A549 (cell line): Measurements from ENCODE around the gene HMCES. TPM values are rescaled to one million over a fixed set of nuclear protein-coding genes. Genes with fewer than 3 reads are reported as not detected.

Source experiments
- ATAC-seq, 2 experiments: fragments of 200-7000 bp in 1 of 2; fragments of >200 bp in 1 of 2; cut with Nextera tagmentation in 1 of 2; cut with Tn5 transposase in 1 of 2; 3 replicates each; pipeline versions ENCODE4 v1.8.0 to v1.9.1; 2018 to 2020; ENCODE audit warnings: mild to moderate bottlenecking in 1 of 2, moderate library complexity in 1 of 2
- CTCF ChIA-PET: fragments of 300-600 bp; sonication (Branson Sonifier 250); formaldehyde crosslinking; extraction: SDS; loops from one replicate; lab custom pipeline; 2021; ENCODE audit warnings: antibody characterized with exemption, inconsistent platforms; lab: Yijun Ruan, JAX
- POLR2A ChIA-PET: fragments of 350-600 bp; formaldehyde crosslinking; extraction: SDS; loops from one replicate; lab custom pipeline; 2021; ENCODE audit warnings: antibody characterized with exemption, inconsistent platforms; lab: Yijun Ruan, JAX
- DNase-seq, 2 experiments: peaks; one replicate each; pipeline versions ENCODE4 v3.0.0 to v3.0.0-alpha.2; 2011 to 2016; ENCODE audit warnings: low read depth in 1 of 2, low spot score in 1 of 2
- FAIRE-seq: peaks from 2 replicates; lab custom pipeline; 2011; peaks lifted over from hg19 to GRCh38; lab: Jason Lieb, UNC
- H3K27ac ChIP-seq, 2 experiments: fragments of >200 bp; sonication (Bioruptor Twin); formaldehyde crosslinking; 3 replicates each; pipeline ENCODE4 v1.5.1; 2016 to 2017
- H3K4me1 ChIP-seq: fragments of >200 bp; sonication (Bioruptor Twin); formaldehyde crosslinking; 3 replicates; pipeline ENCODE4 v1.6.1; 2016
- H3K4me2 ChIP-seq: fragments of >200 bp; sonication (Bioruptor Twin); formaldehyde crosslinking; 3 replicates; pipeline ENCODE4 v1.6.1; 2016
- H3K4me3 ChIP-seq: fragments of >200 bp; sonication (Bioruptor Twin); formaldehyde crosslinking; 3 replicates; pipeline ENCODE4 v1.5.1; 2016
- H3K9me3 ChIP-seq: fragments of >200 bp; sonication (Bioruptor Twin); formaldehyde crosslinking; 3 replicates; pipeline ENCODE4 v1.6.1; 2016
- CBX2 ChIP-seq: fragments of 200-600 bp; sonication (generic); IDR thresholded peaks from 2 replicates; pipeline ENCODE4 v1.6.1; 2016; ENCODE audit warnings: low read depth, mild to moderate bottlenecking, borderline replicate concordance
- CBX8 ChIP-seq: fragments of 200-600 bp; sonication (generic); IDR thresholded peaks from 2 replicates; pipeline ENCODE4 v1.6.1; 2016
- CEBPB ChIP-seq, 2 experiments: fragments of >200 bp in 1 of 2; sonication (Bioruptor Twin) in 1 of 2; formaldehyde crosslinking in 1 of 2; IDR thresholded peaks; 2 replicates each; pipeline ENCODE4 v1.6.1; 2012 to 2016
- CHD2 ChIP-seq: fragments of 150-350 bp; IDR thresholded peaks from 2 replicates; pipeline ENCODE4 v1.6.1; 2014; ENCODE audit warnings: low read length; ENCODE audit not compliant: partially characterized antibody
- CHD4 ChIP-seq: fragments of 200-600 bp; sonication (generic); IDR thresholded peaks from 2 replicates; pipeline ENCODE4 v1.6.1; 2016; ENCODE audit warnings: antibody characterized with exemption, mild to moderate bottlenecking, borderline replicate concordance
- EHF ChIP-seq: fragments of 250-450 bp; sonication (Bioruptor Pico); IDR thresholded peaks from 2 replicates; pipeline ENCODE4 v1.5.0; 2020; ENCODE audit warnings: mild to moderate bottlenecking
- EP300 ChIP-seq, 2 experiments: fragments of >200 bp; sonication (Bioruptor Twin); formaldehyde crosslinking; IDR thresholded peaks; 2 replicates in 1 of 2; 3 replicates in 1 of 2; pipeline ENCODE4 v1.6.1; 2016 to 2017
- FOSL2 ChIP-seq, 2 experiments: fragments of 450-650 bp in 1 of 2; fragments of >200 bp in 1 of 2; sonication (Bioruptor Twin) in 1 of 2; formaldehyde crosslinking; IDR thresholded peaks; 2 replicates each; pipeline versions ENCODE4 v1.5.0 to v1.6.1; 2016 to 2020; ENCODE audit warnings: mild to moderate bottlenecking in 1 of 2, moderate library complexity in 1 of 2
- FOXS1 ChIP-seq: fragments of 250-450 bp; sonication (Bioruptor Pico); IDR thresholded peaks from 2 replicates; pipeline ENCODE4 v1.5.0; 2020; ENCODE audit warnings: mild to moderate bottlenecking, moderate library complexity
- GATA3 ChIP-seq: IDR thresholded peaks from 2 replicates; pipeline ENCODE4 v1.6.1; 2012; ENCODE audit warnings: borderline replicate concordance
- HOXB5 ChIP-seq: fragments of 250-450 bp; sonication (Bioruptor Pico); IDR thresholded peaks from 2 replicates; pipeline ENCODE4 v1.5.0; 2020; ENCODE audit warnings: mild to moderate bottlenecking, moderate library complexity
- KDM5A ChIP-seq: fragments of 200-600 bp; sonication (generic); IDR thresholded peaks from 2 replicates; pipeline ENCODE4 v1.6.1; 2016; ENCODE audit warnings: antibody characterized with exemption, mild to moderate bottlenecking
- MAFK ChIP-seq: fragments of 450-650 bp; IDR thresholded peaks from 2 replicates; pipeline ENCODE4 v1.6.1; 2014; ENCODE audit not compliant: partially characterized antibody
- MAZ ChIP-seq: fragments of 150-350 bp; IDR thresholded peaks from 2 replicates; pipeline ENCODE4 v1.6.1; 2014; ENCODE audit warnings: antibody characterized with exemption, low read depth, low read length, borderline replicate concordance
- MYC ChIP-seq: IDR thresholded peaks from 2 replicates; pipeline ENCODE4 v1.6.1; 2012; ENCODE audit warnings: mild to moderate bottlenecking, inconsistent platforms, low read length, improper control_type of control experiment, borderline replicate concordance
- RCOR1 ChIP-seq: fragments of 150-350 bp; IDR thresholded peaks from 2 replicates; pipeline ENCODE4 v1.6.1; 2014; ENCODE audit warnings: antibody characterized with exemption, low read length, low read depth
- REST ChIP-seq: fragments of 200-600 bp; sonication (generic); IDR thresholded peaks from 2 replicates; pipeline ENCODE4 v1.6.1; 2016; ENCODE audit warnings: antibody characterized with exemption, mild to moderate bottlenecking, moderate library complexity
- SMC3 ChIP-seq: fragments of >200 bp; sonication (Bioruptor Twin); formaldehyde crosslinking; IDR thresholded peaks from 3 replicates; pipeline ENCODE4 v1.6.1; 2018; ENCODE audit warnings: inconsistent platforms
- USF2 ChIP-seq: fragments of 450-650 bp; IDR thresholded peaks from 2 replicates; pipeline ENCODE4 v1.6.1; 2014; ENCODE audit warnings: antibody characterized with exemption
- ZFP36 ChIP-seq: fragments of 450-650 bp; IDR thresholded peaks from 2 replicates; pipeline ENCODE4 v1.6.1; 2014; ENCODE audit warnings: borderline replicate concordance; ENCODE audit not compliant: partially characterized antibody
- ZNF302 ChIP-seq: fragments of 250-450 bp; sonication (Bioruptor Pico); IDR thresholded peaks from 2 replicates; pipeline ENCODE4 v1.9.0; 2021; ENCODE audit warnings: inconsistent platforms, mild to moderate bottlenecking, moderate library complexity
- WGBS: methylation state at CpG from one replicate; pipeline ENCODE4 v1.1.6; 2017; ENCODE audit errors: missing lambda C conversion rate; 5-methylcytosine and 5-hydroxymethylcytosine counted together
- polyA plus RNA-seq, 4 experiments: library from polyadenylated mRNA; depleted of rRNA in 3 of 4; stranded (reverse); fragments of >200 nt; fragmentation: RNase III in 1 of 4; extraction: RNeasy Plus Mini Kit Qiagen cat#74134 plus additional on column Dnase treatment in 1 of 4; gene quantifications; 2 replicates in 3 of 4; 3 replicates in 1 of 4; pipeline ENCODE4 v1.2.3, GENCODE V29; 2011 to 2017

HMCES gene
- polyA plus RNA-seq, 2 of the 4 experiments (the other 2 are of a cell fraction): 35.2 to 39.9 TPM

- CTCF ChIA-PET: interaction anchor here (1.3 to 2.0 kb wide), 2 partner anchors 9 to 273 kb away, joined by 3 to 7 read pairs; a partner anchor contains a TSS
- no peak for DNase-seq
- POLR2A ChIA-PET: no interaction called here
- no peak for TF ChIP-seq RCOR1
- no peak for TF ChIP-seq HOXB5 (CRISPR knock-in tag)
- no peak for TF ChIP-seq GATA3
- no peak for TF ChIP-seq CHD2
- no peak for TF ChIP-seq EP300 (IDR thresholded peaks at IDR 0.05)
- no peak for TF ChIP-seq CBX2
- no peak for TF ChIP-seq CEBPB (IDR thresholded peaks at IDR 0.05)
- TF ChIP-seq CHD4: no peak
- TF ChIP-seq ZNF302 (CRISPR knock-in tag): no peak
- TF ChIP-seq KDM5A: no peak
- TF ChIP-seq FOSL2 (IDR thresholded peaks at IDR 0.05): no peak
- TF ChIP-seq FOSL2 (CRISPR knock-in tag; IDR thresholded peaks at IDR 0.05): no peak
- no peak for TF ChIP-seq FOXS1 (CRISPR knock-in tag)
- no peak for TF ChIP-seq REST
- TF ChIP-seq, all 56 proteins: peak for 0
- Histone ChIP-seq H3K9me3 (no peaks in the 10 kb centered on the region), H3K27ac (no peak overlapping the region), H3K4me2 (no peak overlapping the region), H3K4me1 (no peaks in the 10 kb centered on the region), H3K4me3 (no peak overlapping the region)
- WGBS: 100% methylated on average over 2 of the region's 3 CpGs
- no peak for ATAC-seq
- no peak for FAIRE-seq
Observed at GRCh38 chr3:129325383-129325782, 46.7 kb downstream of the HMCES start.

GRCh38 chr3:129326138-129326537 is 47.5 kb downstream of the HMCES start:
- Histone ChIP-seq H3K4me1 (no peaks in the 10 kb centered on the region), H3K4me3 (no peak overlapping the region), H3K9me3 (no peaks in the 10 kb centered on the region), H3K27ac (no peak overlapping the region), H3K4me2 (no peak overlapping the region)
- DNase-seq (no peak), FAIRE-seq (no peak), ATAC-seq (no peak)
- TF ChIP-seq CHD2 (no peak), ZFP36 (no peak)
- ChIA-PET CTCF (interaction anchor here (1.3 to 2.0 kb wide), 2 partner anchors 10 to 274 kb away, joined by 3 to 7 read pairs; a partner anchor contains a TSS), POLR2A (interaction anchor here (1.4 kb wide), 1 partner anchor 272 kb away, joined by 3 read pairs; no protein-coding TSS in a partner anchor)
- 87% methylated on average over 10 of the region's 12 CpGs for WGBS

GRCh38 chr3:129326595-129326994 is 47.9 kb downstream of the HMCES start:
- Histone ChIP-seq H3K4me2 (no peak overlapping the region), H3K9me3 (no peaks in the 10 kb centered on the region), H3K4me1 (no peaks in the 10 kb centered on the region), H3K27ac (no peak overlapping the region), H3K4me3 (no peak overlapping the region)
- DNase-seq (no peak), FAIRE-seq (no peak), ATAC-seq (no peak)
- ChIA-PET CTCF (interaction anchor here (0.8 to 2.0 kb wide), 2 partner anchors 10 kb away, joined by 3 to 7 read pairs; a partner anchor contains a TSS), POLR2A (interaction anchor here (1.4 kb wide), 1 partner anchor 273 kb away, joined by 3 read pairs; no protein-coding TSS in a partner anchor)
- no peak for TF ChIP-seq GATA3
- TF ChIP-seq CBX8: no peak
- no peak for TF ChIP-seq SMC3
- no peak for TF ChIP-seq MAFK
- no peak for TF ChIP-seq CHD2
- TF ChIP-seq CHD4: no peak
- TF ChIP-seq MYC: no peak
- TF ChIP-seq CBX2: no peak
- no peak for TF ChIP-seq FOXS1 (CRISPR knock-in tag)
- TF ChIP-seq USF2: no peak
- no peak for TF ChIP-seq EHF (CRISPR knock-in tag)
- no peak for TF ChIP-seq MAZ
- WGBS: 94% methylated on average over 10 of the region's 11 CpGs
